Fibroblast of pulmonary artery (primary cell): ENCODE data around the gene SALL1.
A peak's percentile ranks its signal among the peaks of the same experiment; 100 is the strongest.

Experiments
- DNase-seq: peaks from one replicate; pipeline ENCODE4 v3.0.0-alpha.2; 2010; ENCODE audit warnings: low read depth
- H3K4me3 ChIP-seq: replicated peaks from 2 replicates; pipeline ENCODE4 v1.5.1; 2011; ENCODE audit warnings: low read depth, mild to moderate bottlenecking, control low read depth, low read length, moderate library complexity
- CTCF ChIP-seq: IDR thresholded peaks from 2 replicates; pipeline ENCODE4 v1.5.1; 2011; ENCODE audit warnings: mild to moderate bottlenecking, control low read depth, low read length, inconsistent platforms; ENCODE audit errors: missing control alignments

SALL1 gene

GRCh38 chr16:51149721-51150164 is 1.3 kb downstream of the SALL1 start:
- DNase-seq, result no peak
- TF ChIP-seq CTCF, result no peak
- peak overlapping the region; percentile 67 for H3K4me3 ChIP-seq

GRCh38 chr16:51149251-51149661 is 1.8 kb downstream of the SALL1 start:
- peak overlapping the region; percentile 67 for H3K4me3 ChIP-seq
- no peak for DNase-seq
- no peak for TF ChIP-seq CTCF

- H3K4me3 ChIP-seq, result no peak overlapping the region
- peak; percentile 40 for DNase-seq
- no peak for TF ChIP-seq CTCF
Observed at GRCh38 chr16:51148678-51149228, 2.3 kb downstream of the SALL1 start.

GRCh38 chr16:51147776-51148677 is 3.0 kb downstream of the SALL1 start:
- TF ChIP-seq CTCF, result no peak
- H3K4me3 ChIP-seq, result no peak overlapping the region
- no peak for DNase-seq

- peak; percentile 56 for DNase-seq
- peak; percentile 49 for TF ChIP-seq CTCF
- H3K4me3 ChIP-seq, result no peak overlapping the region
Observed at GRCh38 chr16:51146256-51146924, 4.7 kb downstream of the SALL1 start.

GRCh38 chr16:51144203-51144602 is 6.9 kb downstream of the SALL1 start:
- TF ChIP-seq CTCF, result no peak
- DNase-seq, result no peak
- no peak overlapping the region for H3K4me3 ChIP-seq
